WI38 (cell line): ENCODE measurements around the gene B4GALT5.
"Not testable (repeated sequence)": the region's sequence is repeated elsewhere in the genome, so short reads cannot be mapped to it uniquely, and the experiment has no call there.

Source experiments
- H3K4me3 ChIP-seq: 2 replicates; pipeline ENCODE4 v1.5.1; 2011; ENCODE audit warnings: low read depth, mild to moderate bottlenecking, control low read depth, low read length
- TF ChIP-seq, protein P1 (sequence below): IDR thresholded peaks from 2 replicates; pipeline ENCODE4 v1.5.1; 2012; ENCODE audit warnings: low read depth, mild to moderate bottlenecking, control low read depth, low read length

B4GALT5 gene

DNA sequence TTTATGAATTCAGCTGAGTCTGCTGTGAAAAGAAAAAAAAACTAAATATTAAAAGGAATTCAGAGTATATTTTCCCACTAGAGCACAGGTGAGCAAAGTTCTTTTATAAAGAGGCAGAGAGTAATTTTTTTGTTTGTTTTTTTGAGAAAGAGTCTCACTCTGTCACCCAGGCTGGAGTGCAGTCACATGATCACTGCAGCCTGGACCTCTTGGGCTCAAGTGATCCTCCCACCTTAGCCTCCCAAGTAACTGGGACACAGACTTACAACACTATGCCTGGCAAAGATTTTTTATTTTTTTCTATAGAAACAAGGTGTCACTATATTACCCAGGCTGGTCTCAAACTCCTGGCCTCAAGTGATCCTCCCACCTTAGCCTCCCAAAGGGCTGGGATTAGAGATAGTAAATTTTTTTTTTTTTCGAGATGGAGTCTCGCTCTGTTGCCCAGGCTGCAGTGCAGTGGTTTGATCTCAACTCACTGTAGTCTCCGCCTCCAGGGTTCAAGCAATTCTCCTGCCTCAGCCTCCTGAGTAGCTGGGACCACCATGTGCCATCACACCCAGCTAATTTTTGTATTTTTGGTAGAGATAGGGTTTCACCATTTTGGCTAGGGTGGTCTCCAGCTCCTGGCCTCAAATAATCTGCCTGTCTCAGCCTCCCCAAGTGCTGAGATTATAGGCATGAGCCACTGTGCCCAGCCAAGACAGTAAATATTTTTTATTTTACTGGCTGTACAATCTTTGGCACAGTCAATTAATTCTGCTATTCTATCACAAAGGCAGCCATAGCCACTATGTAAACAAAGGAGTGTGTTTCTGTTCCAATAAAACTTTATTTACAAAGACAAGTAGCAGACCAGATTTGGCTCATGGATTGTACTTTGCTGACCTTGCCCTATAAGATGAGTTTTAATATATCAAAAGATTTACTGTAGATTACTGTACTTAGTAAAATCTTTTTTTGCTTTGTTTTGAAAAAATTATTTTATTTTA lies 14.5 kb upstream of the B4GALT5 start:
- no peak overlapping the region for H3K4me3 ChIP-seq
- TF ChIP-seq, protein P1, sequence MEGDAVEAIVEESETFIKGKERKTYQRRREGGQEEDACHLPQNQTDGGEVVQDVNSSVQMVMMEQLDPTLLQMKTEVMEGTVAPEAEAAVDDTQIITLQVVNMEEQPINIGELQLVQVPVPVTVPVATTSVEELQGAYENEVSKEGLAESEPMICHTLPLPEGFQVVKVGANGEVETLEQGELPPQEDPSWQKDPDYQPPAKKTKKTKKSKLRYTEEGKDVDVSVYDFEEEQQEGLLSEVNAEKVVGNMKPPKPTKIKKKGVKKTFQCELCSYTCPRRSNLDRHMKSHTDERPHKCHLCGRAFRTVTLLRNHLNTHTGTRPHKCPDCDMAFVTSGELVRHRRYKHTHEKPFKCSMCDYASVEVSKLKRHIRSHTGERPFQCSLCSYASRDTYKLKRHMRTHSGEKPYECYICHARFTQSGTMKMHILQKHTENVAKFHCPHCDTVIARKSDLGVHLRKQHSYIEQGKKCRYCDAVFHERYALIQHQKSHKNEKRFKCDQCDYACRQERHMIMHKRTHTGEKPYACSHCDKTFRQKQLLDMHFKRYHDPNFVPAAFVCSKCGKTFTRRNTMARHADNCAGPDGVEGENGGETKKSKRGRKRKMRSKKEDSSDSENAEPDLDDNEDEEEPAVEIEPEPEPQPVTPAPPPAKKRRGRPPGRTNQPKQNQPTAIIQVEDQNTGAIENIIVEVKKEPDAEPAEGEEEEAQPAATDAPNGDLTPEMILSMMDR = no peak

DNA sequence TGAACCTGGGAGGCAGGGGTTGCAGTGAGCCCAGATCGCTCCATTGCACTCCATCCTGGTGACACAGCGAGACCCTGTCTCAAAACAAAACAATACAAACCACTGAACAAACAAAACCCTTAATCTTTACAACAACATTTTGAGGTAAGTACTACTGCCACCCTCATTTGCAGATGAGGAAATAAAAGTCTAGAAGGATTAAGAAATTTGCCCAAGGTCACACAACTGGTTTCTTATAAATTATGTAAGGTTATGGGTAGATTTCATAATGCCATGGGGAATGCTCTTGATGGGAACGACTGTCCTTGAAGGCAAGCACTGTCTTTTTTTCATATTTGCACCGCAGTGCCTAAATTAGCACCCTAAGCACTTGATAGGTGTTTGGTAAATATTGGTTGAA lies 13.8 kb upstream of the B4GALT5 start:
- H3K4me3 ChIP-seq = no peak overlapping the region
- TF ChIP-seq, protein P1 = no peak

DNA sequence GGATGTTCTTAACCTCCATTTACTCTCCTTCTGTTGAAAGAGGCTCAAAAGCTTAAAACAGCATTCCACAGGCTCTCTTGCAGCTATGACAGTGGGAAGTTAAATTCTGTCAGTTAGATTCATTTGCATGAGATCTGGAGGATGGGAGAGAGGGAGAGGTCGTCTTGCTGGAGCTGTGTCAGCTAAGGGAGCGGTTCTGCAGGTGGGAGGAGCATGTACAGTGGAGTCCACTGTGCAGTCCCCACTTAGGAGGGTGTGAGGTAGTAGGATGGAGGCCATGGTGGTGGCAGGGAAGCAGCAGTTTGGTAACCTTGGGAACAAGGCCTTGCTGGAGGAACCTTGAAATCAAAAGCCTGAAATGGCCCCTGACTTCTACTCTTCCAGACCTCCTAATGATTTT lies 12.0 kb upstream of the B4GALT5 start:
- no peak overlapping the region for H3K4me3 ChIP-seq
- TF ChIP-seq, protein P1 = no peak

DNA sequence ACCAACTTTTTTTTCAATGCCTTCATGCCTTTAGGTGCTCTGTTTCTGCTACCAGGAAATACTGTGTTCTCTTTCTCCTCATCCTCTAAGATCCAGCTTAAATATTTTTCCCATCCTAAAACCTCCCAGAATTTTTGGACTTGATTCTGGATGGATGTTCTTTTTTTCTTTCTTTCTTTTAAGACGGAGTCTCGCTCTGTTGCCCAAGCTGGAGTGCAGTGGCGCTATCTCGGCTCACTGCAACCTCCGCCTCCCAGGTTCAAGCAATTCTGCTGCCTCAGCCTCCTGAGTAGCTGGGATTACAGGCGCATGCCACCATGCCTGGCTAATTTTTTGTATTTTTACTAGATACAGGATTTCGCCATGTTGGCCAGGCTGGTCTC lies 11.5 kb upstream of the B4GALT5 start:
- H3K4me3 ChIP-seq = not testable (repeated sequence)

DNA sequence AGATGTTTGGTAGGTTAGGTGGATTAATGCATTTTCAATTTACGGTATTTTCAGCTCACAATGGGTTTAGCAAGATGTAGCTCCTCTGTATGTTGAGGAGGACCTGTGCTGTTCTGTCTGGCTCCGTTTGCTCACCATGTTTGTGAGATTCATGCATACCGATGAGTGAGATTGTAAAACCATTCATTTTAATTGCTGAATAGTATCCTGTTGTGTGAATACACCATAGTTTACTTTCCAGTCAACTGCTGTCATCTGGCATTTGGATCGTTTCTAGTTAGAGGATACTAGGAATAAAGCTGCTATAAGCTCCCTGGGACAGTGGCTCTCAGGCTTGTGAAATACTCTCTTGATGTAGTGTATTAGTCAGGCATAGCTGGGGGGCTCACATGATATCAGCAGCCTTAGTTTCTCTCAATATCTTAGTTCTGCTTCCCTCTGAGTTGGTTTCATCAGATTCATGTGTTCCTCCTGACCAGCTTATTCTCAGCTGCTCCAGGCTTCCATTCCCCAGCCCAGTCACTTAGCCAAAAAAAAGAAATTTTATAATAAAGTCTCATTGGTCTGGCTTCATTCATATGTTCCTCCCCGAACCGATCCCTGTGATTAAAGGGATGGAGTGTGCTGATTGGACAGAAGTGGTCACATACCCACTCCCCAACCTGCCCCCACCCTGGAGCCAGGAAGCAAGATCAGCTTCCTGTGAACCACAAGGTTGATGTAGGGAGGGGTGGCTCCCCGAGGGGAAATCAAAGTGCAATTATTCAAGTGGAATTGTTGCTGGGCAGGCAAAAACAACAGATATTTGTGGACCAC lies 10.9 kb upstream of the B4GALT5 start:
- no peak overlapping the region for H3K4me3 ChIP-seq
- TF ChIP-seq, protein P1 = no peak

DNA sequence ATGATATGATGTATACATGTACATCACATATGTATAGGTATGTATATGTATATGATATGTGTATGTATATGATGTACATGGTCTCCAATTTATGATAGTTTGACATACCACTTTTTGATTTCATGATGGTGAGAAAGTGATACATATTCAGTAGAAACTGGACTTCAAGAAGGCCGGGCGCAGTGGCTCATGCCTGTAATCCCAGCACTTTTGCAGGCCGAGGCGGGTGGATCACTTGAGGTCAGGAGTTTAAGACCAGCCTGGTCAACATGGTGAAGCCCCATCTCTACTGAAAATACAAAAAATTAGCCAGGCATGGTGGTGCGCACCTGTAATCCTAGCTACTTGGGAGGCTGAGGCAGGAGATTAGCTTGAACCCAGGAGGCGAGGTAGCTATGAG lies 10.1 kb upstream of the B4GALT5 start:
- H3K4me3 ChIP-seq = not testable (repeated sequence)

DNA sequence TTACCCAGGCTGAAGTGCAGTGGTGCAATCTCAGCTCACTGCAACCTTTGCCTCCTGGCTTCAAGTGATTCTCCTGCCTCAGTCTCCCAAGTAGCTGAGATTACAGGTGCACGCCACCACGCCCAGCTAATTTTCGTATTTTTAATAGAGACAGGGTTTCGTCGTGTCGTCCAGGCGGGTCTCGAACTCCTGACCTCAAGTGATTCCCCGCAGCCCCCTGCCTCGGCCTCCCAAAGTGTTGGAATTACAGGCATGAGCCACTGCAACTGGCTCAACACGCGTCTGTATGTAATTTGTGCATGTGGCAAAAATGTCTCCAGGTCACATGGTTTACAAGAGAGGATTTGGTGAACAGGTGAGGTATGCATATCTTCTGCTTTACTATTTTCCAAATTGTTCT lies 7.6 kb upstream of the B4GALT5 start:
- not testable (repeated sequence) for H3K4me3 ChIP-seq

DNA sequence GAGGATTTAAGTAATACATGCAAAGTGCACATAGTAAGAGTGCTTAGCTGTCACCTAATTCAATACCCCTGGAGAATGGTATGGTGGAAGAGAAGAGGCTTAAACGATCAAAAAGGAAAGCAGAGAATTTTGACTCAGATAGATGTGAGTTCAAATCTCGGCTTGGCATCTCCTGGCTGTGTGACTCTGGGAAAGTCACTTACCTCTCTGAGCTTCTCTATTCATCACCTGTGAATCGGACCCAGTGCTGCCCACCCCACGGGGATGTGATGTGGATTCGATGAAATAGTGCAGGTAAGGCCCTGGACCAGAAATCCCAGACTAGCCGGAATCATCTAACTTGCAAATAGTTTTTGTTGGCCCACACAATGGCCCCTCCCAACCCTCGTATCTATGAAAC lies 1.8 kb upstream of the B4GALT5 start:
- no peak overlapping the region for H3K4me3 ChIP-seq
- TF ChIP-seq, protein P1 = no peak
